Trophoblast cell (in vitro differentiated cells and primary cell): ENCODE results near the gene MACROD2.
A peak's percentile ranks its signal among the peaks of the same experiment; 100 is the strongest.

Experiments
- DNase-seq, 2 donors: peaks; one replicate each; pipeline ENCODE4 v3.0.0-alpha.2; 2016
- H2AFZ ChIP-seq: 2 replicates; pipeline ENCODE4 v1.6.1; 2013; ENCODE audit warnings: low read length, moderate library complexity, mild to moderate bottlenecking; ENCODE audit not compliant: insufficient read depth, poor library complexity
- H2AK5ac ChIP-seq: 2 replicates; pipeline ENCODE4 v1.6.1; 2013; ENCODE audit warnings: mild to moderate bottlenecking, low read length
- H2BK120ac ChIP-seq: 2 replicates; pipeline ENCODE4 v1.6.1; 2013; ENCODE audit warnings: low read length, mild to moderate bottlenecking, moderate library complexity; ENCODE audit not compliant: insufficient read depth, poor library complexity
- H2BK12ac ChIP-seq: 2 replicates; pipeline ENCODE4 v1.6.1; 2013; ENCODE audit warnings: mild to moderate bottlenecking, low read length, moderate library complexity
- H2BK5ac ChIP-seq: 2 replicates; pipeline ENCODE4 v1.6.1; 2013; ENCODE audit warnings: low read length, low read depth, moderate library complexity, mild to moderate bottlenecking; ENCODE audit not compliant: poor library complexity
- H3K14ac ChIP-seq: 2 replicates; pipeline ENCODE4 v1.6.1; 2013; ENCODE audit warnings: mild to moderate bottlenecking, low read length
- H3K18ac ChIP-seq: 2 replicates; pipeline ENCODE4 v1.6.1; 2013; ENCODE audit warnings: mild to moderate bottlenecking, low read length
- H3K23ac ChIP-seq: 2 replicates; pipeline ENCODE4 v1.6.1; 2013; ENCODE audit warnings: low read length
- H3K27ac ChIP-seq: 2 replicates; pipeline ENCODE4 v1.5.1; 2013; ENCODE audit warnings: low read depth, mild to moderate bottlenecking, inconsistent platforms, low read length, moderate library complexity
- H3K27me3 ChIP-seq: 2 replicates; pipeline ENCODE4 v1.6.1; 2013; ENCODE audit warnings: inconsistent platforms, mild to moderate bottlenecking, low read length, moderate library complexity; ENCODE audit not compliant: insufficient read depth
- H3K36me3 ChIP-seq, 2 experiments: 1 replicate in 1 of 2; 2 replicates in 1 of 2; pipeline ENCODE4 v1.6.1; 2013; ENCODE audit warnings: low read length in 2 of 2, mild to moderate bottlenecking in 2 of 2, moderate library complexity in 1 of 2; ENCODE audit not compliant: insufficient read depth in 2 of 2, control insufficient read depth in 1 of 2
- H3K4ac ChIP-seq: 2 replicates; pipeline ENCODE4 v1.6.1; 2013; ENCODE audit warnings: low read depth, mild to moderate bottlenecking, low read length, moderate library complexity
- H3K4me1 ChIP-seq, 2 experiments: 1 replicate in 1 of 2; 2 replicates in 1 of 2; pipeline ENCODE4 v1.6.1; 2013; ENCODE audit warnings: low read length in 2 of 2, mild to moderate bottlenecking in 2 of 2, moderate library complexity in 1 of 2; ENCODE audit not compliant: insufficient read depth in 2 of 2, control insufficient read depth in 1 of 2
- H3K4me2 ChIP-seq: 2 replicates; pipeline ENCODE4 v1.6.1; 2013; ENCODE audit warnings: inconsistent platforms, mild to moderate bottlenecking, low read length, moderate library complexity
- H3K4me3 ChIP-seq: 2 replicates; pipeline ENCODE4 v1.5.1; 2013; ENCODE audit warnings: mild to moderate bottlenecking, low read depth, low read length, inconsistent platforms
- H3K79me1 ChIP-seq: one replicate; pipeline ENCODE4 v1.6.1; 2013; ENCODE audit warnings: low read length
- H3K79me2 ChIP-seq: 2 replicates; pipeline ENCODE4 v1.6.1; 2013; ENCODE audit warnings: low read length, mild to moderate bottlenecking; ENCODE audit not compliant: control insufficient read depth, insufficient read depth, poor library complexity
- H3K9ac ChIP-seq: 2 replicates; pipeline ENCODE4 v1.6.1; 2013; ENCODE audit warnings: mild to moderate bottlenecking, low read length
- H3K9me3 ChIP-seq: 2 replicates; pipeline ENCODE4 v1.6.1; 2013; ENCODE audit warnings: low read depth, mild to moderate bottlenecking, control low read depth, inconsistent platforms, low read length; ENCODE audit not compliant: insufficient read depth
- H4K12ac ChIP-seq: 2 replicates; pipeline ENCODE4 v1.6.1; 2013; ENCODE audit warnings: low read depth, mild to moderate bottlenecking, low read length, moderate library complexity
- H4K8ac ChIP-seq: 2 replicates; pipeline ENCODE4 v1.6.1; 2013; ENCODE audit warnings: low read depth, mild to moderate bottlenecking, low read length, moderate library complexity
- H4K91ac ChIP-seq: one replicate; pipeline ENCODE4 v1.6.1; 2013; ENCODE audit warnings: low read depth, mild to moderate bottlenecking, low read length, moderate library complexity
- WGBS: extraction: QIAGEN DNeasy Blood & Tissue Kit; methylation state at CpG from one replicate; pipeline ENCODE4 v1.1.7; 2013; ENCODE audit warnings: missing lambda C conversion rate; ENCODE audit not compliant: insufficient read length, insufficient coverage; ENCODE audit errors: extremely low coverage; 5-methylcytosine and 5-hydroxymethylcytosine counted together

The MACROD2 gene

GRCh38 chr20:14378326-14378725 is 383.0 kb downstream of the MACROD2 start:
- H4K8ac ChIP-seq = no peak overlapping the region
- H3K27me3 ChIP-seq = no peaks in the 10 kb centered on the region
- H3K9me3 ChIP-seq = no peaks in the 10 kb centered on the region
- H4K91ac ChIP-seq = no peak overlapping the region
- H3K14ac ChIP-seq = no peak overlapping the region
- no peak overlapping the region for H2BK120ac ChIP-seq
- H3K27ac ChIP-seq = no peak overlapping the region
- H3K18ac ChIP-seq = no peak overlapping the region
- no peaks in the 10 kb centered on the region for H3K79me1 ChIP-seq
- H3K4me1 ChIP-seq = peaks cover 0 to 3% of the 10 kb centered on the region in 2 experiments
- H4K12ac ChIP-seq = no peak overlapping the region
- no peak overlapping the region for H2AK5ac ChIP-seq
- H3K9ac ChIP-seq = no peak overlapping the region
- no peak overlapping the region for H3K4ac ChIP-seq
- H3K23ac ChIP-seq = no peak overlapping the region
- H2BK12ac ChIP-seq = no peak overlapping the region
- H3K36me3 ChIP-seq = no peaks in the 10 kb centered on the region
- H3K4me2 ChIP-seq = no peak overlapping the region
- no peak overlapping the region for H2AFZ ChIP-seq
- no peak overlapping the region for H2BK5ac ChIP-seq
- no peaks in the 10 kb centered on the region for H3K79me2 ChIP-seq
- no peak for DNase-seq
- H3K4me3 ChIP-seq = no peak overlapping the region

GRCh38 chr20:14383335-14383734 is 388.0 kb downstream of the MACROD2 start:
- Histone ChIP-seq H2BK120ac (no peak overlapping the region), H3K27ac (no peak overlapping the region), H3K9ac (no peak overlapping the region), H3K4ac (no peak overlapping the region), H4K8ac (no peak overlapping the region), H2AK5ac (no peak overlapping the region), H3K9me3 (peaks cover 2% of the 10 kb centered on the region), H2BK12ac (no peak overlapping the region), H3K4me3 (no peak overlapping the region), H3K23ac (no peak overlapping the region), H3K14ac (no peak overlapping the region), H3K27me3 (no peaks in the 10 kb centered on the region), H4K12ac (no peak overlapping the region), H3K4me1 (no peaks in the 10 kb centered on the region), H2AFZ (no peak overlapping the region), H4K91ac (no peak overlapping the region), H3K18ac (no peak overlapping the region), H3K4me2 (no peak overlapping the region), H3K79me2 (no peaks in the 10 kb centered on the region), H3K79me1 (no peaks in the 10 kb centered on the region), H3K36me3 (no peaks in the 10 kb centered on the region), H2BK5ac (no peak overlapping the region)
- WGBS = no CpG with 5 or more reads among the region's 5 CpGs
- no peak for DNase-seq

GRCh38 chr20:14384416-14385175 is 389.3 kb downstream of the MACROD2 start:
- no peak overlapping the region for H3K18ac ChIP-seq
- no peak overlapping the region for H4K8ac ChIP-seq
- H4K12ac ChIP-seq = no peak overlapping the region
- WGBS = no CpG with 5 or more reads among the region's 1 CpG
- no peak overlapping the region for H3K14ac ChIP-seq
- H3K9me3 ChIP-seq = peaks cover 2% of the 10 kb centered on the region
- peak in 1 of 2 donors; percentile 36 for DNase-seq
- no peaks in the 10 kb centered on the region for H3K4me1 ChIP-seq
- H3K4me2 ChIP-seq = no peak overlapping the region
- H2BK12ac ChIP-seq = no peak overlapping the region
- H3K79me1 ChIP-seq = no peaks in the 10 kb centered on the region
- no peak overlapping the region for H4K91ac ChIP-seq
- H2BK5ac ChIP-seq = no peak overlapping the region
- no peak overlapping the region for H3K27ac ChIP-seq
- H3K79me2 ChIP-seq = no peaks in the 10 kb centered on the region
- H3K4me3 ChIP-seq = no peak overlapping the region
- no peaks in the 10 kb centered on the region for H3K27me3 ChIP-seq
- H2AK5ac ChIP-seq = no peak overlapping the region
- H3K36me3 ChIP-seq = no peaks in the 10 kb centered on the region
- no peak overlapping the region for H2AFZ ChIP-seq
- no peak overlapping the region for H3K4ac ChIP-seq
- H2BK120ac ChIP-seq = no peak overlapping the region
- no peak overlapping the region for H3K23ac ChIP-seq
- no peak overlapping the region for H3K9ac ChIP-seq

- no peak overlapping the region for H4K12ac ChIP-seq
- H3K4me2 ChIP-seq = no peak overlapping the region
- no peak overlapping the region for H2AK5ac ChIP-seq
- no peak overlapping the region for H3K27ac ChIP-seq
- H3K4me3 ChIP-seq = no peak overlapping the region
- H2AFZ ChIP-seq = no peak overlapping the region
- H3K14ac ChIP-seq = no peak overlapping the region
- no peak overlapping the region for H4K8ac ChIP-seq
- no peaks in the 10 kb centered on the region for H3K79me2 ChIP-seq
- peaks cover 2% of the 10 kb centered on the region for H3K9me3 ChIP-seq
- no peak for DNase-seq
- WGBS = no CpG with 5 or more reads among the region's 2 CpGs
- no peak overlapping the region for H3K4ac ChIP-seq
- no peak overlapping the region for H3K9ac ChIP-seq
- no peak overlapping the region for H2BK120ac ChIP-seq
- no peaks in the 10 kb centered on the region for H3K27me3 ChIP-seq
- no peaks in the 10 kb centered on the region for H3K4me1 ChIP-seq
- H3K79me1 ChIP-seq = no peaks in the 10 kb centered on the region
- H3K18ac ChIP-seq = no peak overlapping the region
- no peak overlapping the region for H3K23ac ChIP-seq
- no peak overlapping the region for H2BK12ac ChIP-seq
- H2BK5ac ChIP-seq = no peak overlapping the region
- H3K36me3 ChIP-seq = no peaks in the 10 kb centered on the region
- H4K91ac ChIP-seq = no peak overlapping the region
Measured at GRCh38 chr20:14385176-14385740, 389.9 kb downstream of the MACROD2 start.
